HG03025 (cell line): ENCODE data around the gene HNRNPF.
"Not testable (repeated sequence)": the region's sequence is repeated elsewhere in the genome, so short reads cannot be mapped to it uniquely, and the experiment has no call there.

Experiments used
- ATAC-seq: cut with Tn5 transposase; IDR thresholded peaks from one replicate; pipeline ENCODE4 v1.9.1; 2021; ENCODE audit warnings: mild to moderate bottlenecking, moderate library complexity; ENCODE audit not compliant: unreplicated experiment, low FRiP score

Gene HNRNPF

DNA sequence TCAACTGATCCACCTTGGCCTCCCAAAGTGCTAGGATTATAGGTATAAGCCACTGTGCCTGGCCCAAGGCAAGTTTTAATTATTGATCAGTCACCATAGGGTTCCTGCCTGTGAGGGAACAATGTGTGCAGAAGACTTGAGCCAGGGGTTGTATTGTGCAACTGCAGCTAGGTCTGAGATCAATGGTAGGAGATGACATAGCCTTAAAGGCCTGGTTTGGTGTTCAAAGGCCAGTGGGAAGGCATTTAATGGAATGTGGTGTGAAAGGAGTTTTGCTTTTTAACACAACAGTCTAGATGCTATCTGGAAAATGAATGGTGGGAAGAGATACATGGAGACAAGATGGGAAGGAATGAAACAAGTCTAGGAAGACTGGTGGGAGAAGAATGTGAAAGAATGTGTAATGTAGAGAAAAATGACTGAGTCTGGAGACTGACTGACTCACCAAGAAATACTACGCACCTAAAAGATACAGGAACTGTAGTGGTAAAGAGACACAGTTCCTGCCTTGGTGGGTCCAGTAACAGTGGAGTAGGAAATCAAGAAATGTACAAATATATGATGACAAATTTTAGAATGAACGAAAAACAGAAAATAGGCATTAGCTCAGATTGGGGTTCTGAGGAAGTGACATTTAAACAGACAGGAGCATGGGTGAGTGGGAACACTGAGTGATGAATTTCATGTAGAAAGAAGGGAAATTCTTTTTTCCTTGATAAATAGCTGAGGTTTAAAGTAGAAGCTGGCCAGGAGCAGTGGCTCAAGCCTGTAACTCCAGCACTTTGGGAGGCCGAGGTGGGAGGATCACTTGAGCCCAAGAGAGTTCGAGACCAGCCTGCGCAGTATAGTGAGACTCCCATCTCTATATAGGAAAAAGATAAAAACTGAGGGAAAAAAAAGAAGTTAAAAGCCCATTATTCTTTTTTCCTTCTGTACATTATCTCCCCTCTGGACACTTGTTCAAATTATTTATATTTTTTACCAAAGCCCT, 9.4 kb downstream of the HNRNPF start:
- ATAC-seq: no peak

DNA sequence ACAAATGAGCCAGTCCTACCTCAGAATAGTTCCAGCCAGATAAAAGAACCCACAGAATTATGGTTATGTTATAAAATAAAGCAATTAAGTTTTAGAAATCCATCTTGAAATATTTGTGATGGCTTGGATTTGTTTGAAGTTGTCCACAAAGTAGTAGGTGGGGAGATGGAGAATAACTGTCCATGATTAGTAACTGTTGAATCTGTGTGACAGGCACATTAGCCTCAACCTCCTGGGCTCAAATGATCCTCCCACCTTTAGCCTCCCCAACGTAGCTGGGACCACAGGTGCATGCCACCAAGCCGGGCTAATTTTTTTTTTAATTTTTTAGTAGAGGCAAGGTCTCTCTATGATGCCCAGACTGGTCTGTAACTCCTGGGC, 10.1 kb downstream of the HNRNPF start:
- ATAC-seq: no peak

DNA sequence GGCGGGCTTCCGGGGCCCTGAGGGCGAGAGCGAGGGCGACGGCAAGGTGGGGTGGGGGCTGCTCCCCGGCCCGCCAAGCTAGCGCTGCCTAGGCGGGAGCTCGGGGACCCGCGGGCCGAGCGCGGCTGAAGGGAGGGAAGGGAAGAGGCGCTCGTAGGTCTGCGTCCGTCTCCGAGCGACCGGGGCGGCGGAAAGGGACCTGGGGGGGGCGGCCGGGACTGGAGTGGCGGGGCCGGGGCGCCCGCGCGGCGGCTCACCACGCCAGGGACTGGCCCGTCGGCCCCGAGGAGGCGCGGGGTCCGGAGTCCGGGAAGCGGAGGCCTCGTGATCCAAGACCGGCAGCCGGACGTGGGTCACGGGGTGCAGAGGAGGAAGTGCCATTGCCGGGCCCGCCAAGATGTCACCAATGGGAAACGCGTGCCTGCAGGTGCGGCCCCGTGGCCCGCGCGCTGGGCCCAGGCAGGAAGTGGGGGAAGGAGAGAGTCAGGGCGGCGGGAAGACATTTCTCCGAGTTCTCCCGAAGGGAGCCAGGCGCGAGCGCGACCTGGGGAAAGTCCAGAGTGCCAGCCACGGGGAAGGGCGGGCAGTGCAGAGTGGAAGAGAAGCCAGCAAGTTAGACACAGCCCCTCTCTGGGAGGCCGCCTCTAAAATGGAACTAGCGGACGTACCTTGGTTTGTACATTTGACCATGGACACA, 11.9 kb downstream of the HNRNPF start:
- ATAC-seq: peak; percentile 78

DNA sequence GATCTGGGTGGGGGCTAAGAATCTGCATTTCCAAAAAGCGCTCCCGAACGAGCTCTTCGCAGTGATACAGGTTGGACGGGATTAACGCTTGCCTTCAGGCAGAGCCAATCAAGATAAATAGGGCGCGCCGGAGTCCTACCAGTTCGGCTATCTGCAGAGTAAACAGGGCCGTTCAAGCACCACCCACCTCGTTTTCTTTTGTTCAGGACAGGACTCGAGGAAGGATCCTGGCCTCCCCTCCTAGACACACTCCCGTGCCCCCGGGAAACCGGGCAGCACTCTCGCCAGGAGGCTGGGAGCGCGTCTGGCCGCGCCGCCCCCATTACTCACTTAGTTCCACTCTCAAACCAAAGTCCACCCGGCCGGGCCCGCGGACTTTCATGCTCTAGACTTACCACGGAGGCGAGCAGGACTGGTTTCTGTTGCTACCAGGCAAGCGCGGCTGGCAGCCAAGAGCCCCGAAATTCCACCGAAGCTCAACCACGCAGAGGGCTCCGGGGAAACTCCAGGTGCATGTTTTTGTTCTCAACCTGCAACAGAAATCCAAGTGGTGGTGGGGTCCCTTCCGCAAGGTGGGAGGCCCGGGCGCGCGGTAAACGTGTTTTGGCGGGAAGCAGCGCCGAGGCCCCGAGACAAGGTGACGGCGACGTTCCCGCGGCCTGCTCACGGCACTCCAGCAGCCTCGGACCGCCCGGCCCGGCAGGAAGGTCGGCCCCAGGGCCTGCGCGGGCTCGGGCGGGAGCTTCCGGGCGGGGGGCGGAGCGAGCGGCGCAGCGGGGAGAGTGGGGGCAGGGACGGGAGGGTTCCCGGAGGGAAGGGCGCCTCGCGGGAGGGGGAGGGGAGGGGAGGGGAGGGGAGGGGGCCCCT, 12.7 kb downstream of the HNRNPF start:
- peak; percentile 53 for ATAC-seq

DNA sequence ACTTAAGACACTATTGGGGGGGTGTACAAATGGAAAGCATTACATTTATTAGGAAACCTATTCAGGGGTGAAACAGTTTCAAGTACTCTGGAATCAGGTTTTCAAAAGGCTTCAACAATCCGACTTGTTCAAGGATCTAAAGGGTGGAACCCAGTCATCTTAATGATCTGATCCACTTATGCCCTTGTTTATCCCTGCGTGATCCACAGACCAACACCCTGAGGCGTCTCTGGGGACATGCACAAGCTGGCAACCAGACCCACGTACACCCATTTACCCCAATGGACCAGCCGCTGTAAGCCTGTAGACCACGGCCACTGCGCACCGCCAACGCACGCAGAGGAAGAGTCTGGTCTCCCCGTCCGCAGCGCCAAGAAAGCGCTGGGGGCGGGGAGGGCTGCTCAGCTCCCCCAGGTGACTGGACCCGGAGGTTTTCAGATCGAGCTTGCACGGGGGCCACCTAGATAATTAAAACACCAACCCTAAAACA, 13.4 kb downstream of the HNRNPF start:
- no peak for ATAC-seq

DNA sequence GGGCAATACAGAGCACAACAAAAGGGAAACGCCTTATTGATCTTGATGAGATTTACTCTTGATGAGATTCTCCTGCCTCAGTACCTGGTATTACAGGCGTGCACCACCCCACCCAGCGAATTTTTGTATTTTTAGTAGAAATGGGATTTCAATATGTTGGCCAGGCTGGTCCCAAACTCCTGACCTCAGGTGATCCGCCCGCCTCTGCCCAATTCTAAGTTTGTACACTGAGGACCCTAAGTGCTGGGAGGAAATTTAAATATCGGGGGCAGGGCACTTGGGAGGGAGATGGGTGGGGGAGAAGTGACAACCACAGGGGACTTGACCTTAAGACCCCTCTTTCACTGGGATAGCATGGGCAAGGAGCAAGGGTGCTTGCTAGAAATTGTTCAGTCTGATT, 14.1 kb downstream of the HNRNPF start:
- ATAC-seq: no peak

DNA sequence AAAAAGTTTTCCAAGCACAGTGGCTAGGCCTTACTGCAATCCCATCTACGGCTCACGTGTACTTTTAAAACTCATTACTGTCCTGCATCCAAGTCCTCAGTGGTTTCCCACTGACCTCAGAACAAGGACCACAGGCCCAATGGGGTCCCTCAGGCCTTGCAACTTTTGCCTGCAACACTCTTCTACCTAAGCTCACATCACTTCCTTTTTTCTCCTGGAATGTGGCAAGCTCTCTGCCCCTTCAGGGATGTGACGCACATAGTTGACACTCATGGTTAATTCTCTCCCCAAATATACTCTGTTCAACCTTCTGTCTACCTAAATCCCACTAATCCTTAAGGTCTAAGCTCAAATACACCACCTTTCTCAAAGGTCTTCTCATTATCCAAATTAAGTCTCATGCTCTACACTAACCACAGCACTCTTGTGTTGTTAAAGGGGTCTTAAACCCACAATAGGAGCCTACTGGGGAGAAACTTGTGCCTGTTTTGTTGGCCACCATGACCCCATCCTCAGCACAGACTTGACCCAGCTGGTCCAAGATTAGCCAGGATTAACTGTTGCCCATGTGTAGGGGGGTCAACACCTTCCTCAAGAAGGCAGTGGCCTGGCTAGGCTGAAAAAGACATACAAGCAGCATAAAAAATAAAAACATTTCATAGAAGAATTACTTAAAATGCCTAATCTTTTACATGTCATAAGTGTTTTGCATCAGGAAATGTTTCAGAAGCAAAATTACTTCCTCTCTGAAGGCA, 15.2 kb downstream of the HNRNPF start:
- ATAC-seq: no peak

DNA sequence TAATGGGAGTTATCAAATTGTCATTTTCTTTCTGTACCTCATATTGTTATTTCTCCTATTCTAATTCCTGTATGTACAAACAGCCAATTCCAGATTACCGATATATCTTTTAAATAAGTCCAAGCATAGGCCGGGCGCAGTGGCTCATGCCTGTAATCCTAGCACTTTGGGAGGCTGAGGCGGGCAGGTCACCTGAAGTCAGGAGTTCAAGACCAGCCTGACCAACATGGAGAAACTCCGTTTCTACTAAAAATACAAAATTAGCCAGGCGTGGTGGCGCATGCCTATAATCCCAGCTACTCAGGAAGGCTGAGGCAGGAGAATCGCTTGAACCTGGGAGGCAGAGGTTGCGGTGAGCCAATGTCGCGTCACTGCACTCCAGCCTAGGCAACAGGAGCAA, 15.8 kb downstream of the HNRNPF start:
- ATAC-seq: not testable (repeated sequence)

DNA sequence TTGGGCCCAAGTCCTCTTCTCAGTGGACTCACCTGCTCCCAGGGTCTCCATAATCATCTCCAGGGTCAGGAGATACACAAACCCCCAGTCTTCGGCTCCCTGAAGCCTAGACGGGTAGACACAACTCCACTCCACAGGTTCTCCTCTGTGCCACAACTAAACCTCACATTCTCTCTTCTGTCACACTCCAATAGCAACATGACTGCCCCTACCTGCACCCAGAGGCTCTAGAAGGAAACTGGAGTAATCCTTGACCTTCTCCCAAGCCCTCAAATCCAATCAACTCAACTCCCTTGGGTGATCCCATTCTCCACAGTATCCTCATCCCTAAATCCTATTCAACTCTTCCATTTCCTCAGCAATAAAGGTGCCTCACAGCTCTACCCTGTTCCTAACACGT, 16.2 kb downstream of the HNRNPF start:
- no peak for ATAC-seq

DNA sequence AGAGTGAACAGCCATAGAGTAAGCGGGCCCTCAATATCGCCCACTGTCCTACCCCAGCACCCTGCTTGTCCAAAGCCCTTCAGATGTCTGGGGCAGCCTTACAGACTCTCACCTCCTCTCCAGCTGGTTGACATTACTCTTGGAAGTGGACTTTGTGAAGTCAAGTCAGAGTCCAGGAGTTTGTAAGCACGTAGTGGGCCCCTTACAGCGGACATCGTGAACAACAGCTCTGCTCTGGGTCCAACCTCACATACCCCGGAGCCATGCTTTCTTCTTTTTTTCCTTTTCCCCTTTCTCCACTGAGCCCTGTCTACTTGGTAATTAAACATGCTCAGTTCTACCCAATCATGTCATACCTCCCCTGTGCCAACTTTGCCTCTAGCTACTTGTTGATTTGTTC, 17.5 kb downstream of the HNRNPF start:
- ATAC-seq: no peak

DNA sequence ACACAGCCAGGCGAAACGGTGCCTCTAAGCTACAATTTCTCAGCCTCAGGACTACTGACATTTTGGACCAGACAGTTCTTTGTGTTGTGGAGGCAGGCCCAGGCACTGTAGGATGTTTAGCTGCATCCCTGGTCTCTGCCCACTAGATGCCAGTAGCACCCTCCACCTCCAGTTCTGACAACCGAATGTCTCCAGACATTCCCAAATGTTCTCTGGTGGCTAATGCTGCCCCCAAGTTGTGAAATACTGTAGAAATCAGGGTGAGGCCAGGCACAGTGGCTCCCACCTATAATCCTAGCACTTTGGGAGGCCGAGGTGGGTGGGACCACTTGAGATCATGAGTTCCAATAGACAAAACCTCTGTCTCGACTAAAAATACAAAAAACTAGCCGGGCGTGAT, 18.2 kb downstream of the HNRNPF start:
- no peak for ATAC-seq

DNA sequence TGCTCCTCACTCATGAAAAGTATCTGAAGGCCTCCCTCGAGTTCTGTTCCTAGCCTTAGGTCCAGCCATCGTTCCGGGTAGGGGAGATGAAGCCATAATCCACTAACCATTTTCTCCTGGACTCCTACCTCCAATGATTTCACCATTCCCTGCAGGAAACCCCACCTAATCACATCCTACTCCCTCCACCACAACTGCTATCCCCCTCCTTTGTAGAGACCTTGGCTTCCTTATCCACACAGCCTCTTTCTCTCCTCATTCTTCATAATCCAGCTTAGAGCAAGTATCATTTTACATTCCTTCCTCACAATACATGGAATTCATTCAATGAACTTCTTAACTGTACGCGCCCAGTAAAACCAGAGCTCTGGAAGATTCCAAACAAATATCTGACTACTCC, 18.7 kb downstream of the HNRNPF start:
- no peak for ATAC-seq

DNA sequence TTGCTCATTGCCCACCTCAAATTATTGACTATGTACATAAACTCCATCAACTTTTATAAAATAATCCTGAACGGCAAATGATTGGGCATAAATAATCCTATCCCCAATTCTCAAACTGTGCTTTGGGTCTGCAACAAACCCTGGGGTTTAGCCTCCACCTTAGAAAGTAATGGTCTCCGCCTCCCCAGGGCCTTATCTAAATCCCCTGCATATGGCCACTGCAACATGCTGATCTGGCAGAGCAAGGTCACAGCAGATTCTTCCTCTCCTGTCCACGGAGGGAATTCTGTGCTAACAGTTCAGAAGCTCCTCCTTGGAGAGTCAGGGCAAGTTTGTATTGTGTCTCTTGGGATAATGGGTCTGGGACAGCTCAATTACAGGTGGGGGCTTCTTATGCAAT, 19.1 kb downstream of the HNRNPF start:
- no peak for ATAC-seq

DNA sequence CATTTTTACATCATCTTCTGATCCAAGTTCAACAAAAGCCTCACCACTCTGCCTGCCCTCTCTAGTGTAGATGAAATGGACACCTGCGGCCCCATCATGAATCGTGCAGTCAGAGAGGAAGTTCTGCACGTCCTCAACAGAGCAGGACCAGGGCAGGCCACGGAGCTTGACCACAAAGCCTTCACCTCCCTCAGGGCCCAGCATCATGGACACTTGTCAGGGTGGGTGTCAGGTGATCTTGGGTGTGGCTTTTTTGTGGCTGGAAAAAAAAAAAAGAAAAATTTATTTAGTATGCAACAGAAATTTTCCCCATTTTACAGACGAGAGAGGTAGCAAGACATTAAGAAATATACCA, 21.3 kb downstream of the HNRNPF start:
- no peak for ATAC-seq

DNA sequence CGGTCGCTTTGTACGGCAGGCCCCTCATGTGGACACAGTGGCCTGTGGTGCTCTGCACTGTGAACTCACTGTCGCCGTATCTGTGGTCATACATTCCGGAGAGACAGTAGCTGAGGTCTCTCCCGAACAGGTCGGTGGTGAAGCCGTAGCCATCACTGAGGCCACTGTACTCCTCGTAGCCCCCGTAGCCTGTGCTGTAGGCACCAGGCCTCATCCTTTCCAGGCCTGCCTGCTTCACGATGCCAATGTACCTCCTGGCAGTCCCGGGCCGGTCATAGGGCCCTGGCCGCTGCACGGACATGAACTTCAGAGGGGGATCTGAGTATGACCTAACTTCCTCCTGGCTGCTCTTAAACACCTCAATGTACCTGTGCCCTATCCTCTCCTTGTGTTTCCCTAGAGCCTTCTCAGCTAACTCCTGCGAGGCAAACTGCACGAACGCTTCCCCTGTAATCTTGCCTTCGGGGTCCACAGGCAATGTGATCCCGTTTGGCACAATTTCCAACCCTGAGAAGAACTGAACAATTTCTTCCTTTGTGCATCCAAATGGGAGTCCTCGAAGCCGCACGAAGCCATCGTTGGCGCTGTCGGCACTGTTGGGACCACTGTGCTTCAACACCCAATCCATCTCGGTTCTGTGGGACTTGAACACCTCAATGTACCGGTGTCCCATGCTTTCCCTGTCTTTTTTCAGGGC, 21.9 kb downstream of the HNRNPF start:
- ATAC-seq: no peak

DNA sequence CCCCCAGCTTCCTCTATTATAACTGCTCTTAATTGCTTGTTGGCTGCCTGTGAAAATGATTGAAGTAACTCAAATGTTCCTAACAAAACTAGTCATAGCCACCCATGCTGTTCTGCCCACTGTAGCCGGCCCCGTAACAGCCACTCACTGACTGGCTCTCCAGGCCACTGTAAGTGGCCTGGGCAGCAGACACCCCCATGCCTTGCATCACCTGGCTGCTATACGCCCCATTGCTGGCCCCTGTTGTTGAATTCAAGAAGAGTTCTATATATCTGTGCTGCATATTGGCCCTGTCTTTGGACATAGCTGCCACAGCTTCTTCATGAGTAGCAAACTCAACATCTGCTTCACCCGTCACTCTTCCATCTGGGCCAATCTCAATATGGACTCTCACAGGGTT, 22.4 kb downstream of the HNRNPF start:
- ATAC-seq: no peak

DNA sequence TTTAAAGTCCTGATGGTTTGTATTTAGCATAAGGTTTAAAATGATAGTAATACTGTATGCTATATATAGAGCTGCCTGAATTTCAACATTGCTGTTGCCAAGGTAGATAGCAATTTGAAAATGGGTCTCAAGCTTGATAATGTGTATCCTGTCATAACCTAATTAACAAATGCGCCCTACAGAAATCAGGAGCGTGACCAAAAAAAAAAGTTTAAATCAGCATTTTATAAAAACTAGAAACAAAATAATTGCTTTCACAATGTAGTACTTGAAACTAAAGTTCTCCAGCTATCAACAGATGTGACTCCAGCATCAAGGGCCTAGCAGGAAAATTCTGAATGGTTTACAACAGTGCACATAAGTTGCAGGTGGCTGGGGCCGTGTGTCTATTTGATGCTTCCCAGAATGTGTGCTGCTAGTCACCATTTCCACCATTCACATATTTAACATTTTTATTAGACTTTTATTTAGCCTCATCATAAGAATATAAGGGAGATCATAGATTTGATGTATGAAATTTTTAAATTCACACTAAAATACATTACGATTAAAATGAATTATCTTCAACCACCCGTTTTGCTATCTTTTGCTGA, 23.5 kb downstream of the HNRNPF start:
- no peak for ATAC-seq

DNA sequence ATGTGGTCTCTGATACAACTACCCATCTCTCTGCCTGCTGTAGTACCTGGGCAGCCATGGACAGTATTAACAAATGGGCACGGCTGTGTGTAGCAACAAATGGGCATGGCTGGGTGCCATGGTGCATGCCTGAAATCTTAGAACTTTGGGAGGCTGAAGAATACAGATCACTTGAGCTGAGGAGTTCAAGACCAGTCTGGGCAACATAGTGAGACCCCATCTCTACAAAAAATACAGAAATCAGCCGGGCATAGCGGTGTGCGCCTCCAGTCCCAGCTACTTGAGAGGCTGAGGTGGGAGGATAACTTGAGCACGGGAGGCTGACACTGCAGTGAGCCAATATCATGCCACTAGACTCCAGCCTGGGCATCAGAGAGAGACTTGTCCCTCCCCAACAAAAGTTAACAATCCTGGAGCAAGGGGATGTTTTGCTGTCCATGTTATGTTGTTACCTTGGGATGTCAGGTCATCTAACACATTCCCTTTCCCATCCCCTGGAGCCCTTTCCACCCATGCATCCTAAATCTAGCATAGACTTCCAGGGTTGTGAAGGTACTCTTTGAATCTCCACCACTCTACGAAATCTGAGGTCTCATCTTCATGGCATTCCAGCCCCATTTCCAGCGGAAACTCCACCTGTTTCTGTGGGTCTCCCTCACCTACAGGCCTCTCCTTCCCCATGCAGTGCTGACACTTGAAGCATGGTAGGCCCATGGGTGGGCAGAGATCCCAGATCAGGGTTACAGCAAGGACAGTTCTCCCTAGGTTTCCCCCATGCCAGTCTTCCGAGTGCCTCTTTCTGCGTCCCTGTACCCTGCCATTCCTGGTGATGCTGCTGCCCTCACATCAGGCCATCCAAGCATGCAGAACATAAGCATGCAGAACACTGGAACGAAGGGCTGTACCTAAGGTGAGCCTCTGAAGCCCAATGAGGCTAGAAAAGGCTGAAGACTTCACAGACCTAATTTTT, 24.4 kb downstream of the HNRNPF start:
- no peak for ATAC-seq
